SK-N-MC (cell line): ENCODE data around the gene SAMD5.

ENCODE experiments used
- EZH2 ChIP-seq: fragments of 200-600 bp; sonication (generic); IDR thresholded peaks from one replicate; pipeline ENCODE4 v1.6.1; 2017; ENCODE audit warnings: antibody characterized with exemption
- FOXP2 ChIP-seq: optimal IDR thresholded peaks from 2 replicates; pipeline ENCODE3; 2011; ENCODE audit warnings: mild to moderate bottlenecking, moderate library complexity; ENCODE audit not compliant: insufficient read depth; ENCODE audit errors: extremely low read length, control extremely low read depth
- POLR2AphosphoS5 ChIP-seq: IDR thresholded peaks from 2 replicates; pipeline ENCODE4 v1.6.1; 2012; ENCODE audit warnings: mild to moderate bottlenecking, low read depth, low read length, borderline replicate concordance

- no peak for TF ChIP-seq EZH2
- TF ChIP-seq POLR2AphosphoS5: no peak
- no peak for TF ChIP-seq FOXP2
Observed at GRCh38 chr6:147527197-147527596, 18.7 kb downstream of the SAMD5 start.
